ENCODE measurements around the gene SLC35G3.
"Not testable (repeated sequence)": the region's sequence is repeated elsewhere in the genome, so short reads cannot be mapped to it uniquely, and the experiment has no call there.

The SLC35G3 gene

GRCh38 chr17:35235289-35235688, 41.1 kb upstream of the SLC35G3 start:
- Histone ChIP-seq H3K27me3 (ENCODE audit: insufficient read depth, poor library complexity, severe bottlenecking) (peaks cover 2% of the 10 kb centered on the region), H3K27ac (replicated peaks) (no peak overlapping the region), H3K4me3 (replicated peaks; ENCODE audit: insufficient read depth, low read length) (no peak overlapping the region)
- TF ChIP-seq SPI1 (IDR thresholded peaks at IDR 0.05; ENCODE audit: borderline replicate concordance, low read depth) (no peak), GABPA (IDR thresholded peaks at IDR 0.05; ENCODE audit: low read depth) (no peak), CTCF (IDR thresholded peaks at IDR 0.05; ENCODE audit: insufficient read depth, low read length) (no peak), REST (IDR thresholded peaks at IDR 0.05; ENCODE audit: insufficient replicate concordance, low read depth) (no peak), POLR2AphosphoS5 (IDR thresholded peaks at IDR 0.05; ENCODE audit: low read depth) (no peak)
- no peak for DNase-seq (ENCODE audit: low read depth in 1 of 2, low spot score in 1 of 2)

- H3K27ac ChIP-seq (replicated peaks); H3K27me3 ChIP-seq (ENCODE audit: insufficient read depth, poor library complexity, severe bottlenecking); DNase-seq (ENCODE audit: low read depth in 1 of 2, low spot score in 1 of 2); H3K4me3 ChIP-seq (replicated peaks; ENCODE audit: insufficient read depth, low read length): not testable (repeated sequence)
These were observed 40.1 kb upstream of the SLC35G3 start for GRCh38 chr17:35234315-35234714.

GRCh38 chr17:35229638-35230037, 35.4 kb upstream of the SLC35G3 start:
- TF ChIP-seq GABPA (IDR thresholded peaks at IDR 0.05; ENCODE audit: low read depth), result no peak
- no peak for TF ChIP-seq REST (IDR thresholded peaks at IDR 0.05; ENCODE audit: insufficient replicate concordance, low read depth)
- no peak for TF ChIP-seq POLR2AphosphoS5 (IDR thresholded peaks at IDR 0.05; ENCODE audit: low read depth)
- TF ChIP-seq SPI1 (IDR thresholded peaks at IDR 0.05; ENCODE audit: borderline replicate concordance, low read depth), result no peak
- no peak for TF ChIP-seq CTCF (IDR thresholded peaks at IDR 0.05; ENCODE audit: insufficient read depth, low read length)
- no peaks in the 10 kb centered on the region for H3K27me3 ChIP-seq (ENCODE audit: insufficient read depth, poor library complexity, severe bottlenecking)
- no peak overlapping the region for H3K27ac ChIP-seq (replicated peaks)
- H3K4me3 ChIP-seq (replicated peaks; ENCODE audit: insufficient read depth, low read length), result no peak overlapping the region
- DNase-seq (ENCODE audit: low read depth in 1 of 2, low spot score in 1 of 2), result no peak

- TF ChIP-seq POLR2AphosphoS5 (IDR thresholded peaks at IDR 0.05; ENCODE audit: low read depth) (no peak), GABPA (IDR thresholded peaks at IDR 0.05; ENCODE audit: low read depth) (no peak), CTCF (IDR thresholded peaks at IDR 0.05; ENCODE audit: insufficient read depth, low read length) (no peak), SPI1 (IDR thresholded peaks at IDR 0.05; ENCODE audit: borderline replicate concordance, low read depth) (no peak), REST (IDR thresholded peaks at IDR 0.05; ENCODE audit: insufficient replicate concordance, low read depth) (no peak)
- H3K4me3 ChIP-seq (replicated peaks; ENCODE audit: insufficient read depth, low read length), result no peak overlapping the region
- H3K27me3 ChIP-seq (ENCODE audit: insufficient read depth, poor library complexity, severe bottlenecking), result no peaks in the 10 kb centered on the region
- DNase-seq (ENCODE audit: low read depth in 1 of 2, low spot score in 1 of 2), result no peak
- no peak overlapping the region for H3K27ac ChIP-seq (replicated peaks)
These were observed 33.4 kb upstream of the SLC35G3 start for GRCh38 chr17:35227546-35227945.

Data from HL-60 (cell line).